Activated T-helper 1 cell treated with anti-CD3 and anti-CD28 coated beads, Interleukin-2, amount 50 U/mL, for 16 hours (primary cell): ENCODE data around the gene WNT3A.

Experiments used
- DNase-seq, 2 donors: peaks; one replicate each; pipeline ENCODE4 v3.0.0-alpha.2; 2020; ENCODE audit warnings: low read depth in 1 of 2, low spot score in 1 of 2

WNT3A gene

DNA sequence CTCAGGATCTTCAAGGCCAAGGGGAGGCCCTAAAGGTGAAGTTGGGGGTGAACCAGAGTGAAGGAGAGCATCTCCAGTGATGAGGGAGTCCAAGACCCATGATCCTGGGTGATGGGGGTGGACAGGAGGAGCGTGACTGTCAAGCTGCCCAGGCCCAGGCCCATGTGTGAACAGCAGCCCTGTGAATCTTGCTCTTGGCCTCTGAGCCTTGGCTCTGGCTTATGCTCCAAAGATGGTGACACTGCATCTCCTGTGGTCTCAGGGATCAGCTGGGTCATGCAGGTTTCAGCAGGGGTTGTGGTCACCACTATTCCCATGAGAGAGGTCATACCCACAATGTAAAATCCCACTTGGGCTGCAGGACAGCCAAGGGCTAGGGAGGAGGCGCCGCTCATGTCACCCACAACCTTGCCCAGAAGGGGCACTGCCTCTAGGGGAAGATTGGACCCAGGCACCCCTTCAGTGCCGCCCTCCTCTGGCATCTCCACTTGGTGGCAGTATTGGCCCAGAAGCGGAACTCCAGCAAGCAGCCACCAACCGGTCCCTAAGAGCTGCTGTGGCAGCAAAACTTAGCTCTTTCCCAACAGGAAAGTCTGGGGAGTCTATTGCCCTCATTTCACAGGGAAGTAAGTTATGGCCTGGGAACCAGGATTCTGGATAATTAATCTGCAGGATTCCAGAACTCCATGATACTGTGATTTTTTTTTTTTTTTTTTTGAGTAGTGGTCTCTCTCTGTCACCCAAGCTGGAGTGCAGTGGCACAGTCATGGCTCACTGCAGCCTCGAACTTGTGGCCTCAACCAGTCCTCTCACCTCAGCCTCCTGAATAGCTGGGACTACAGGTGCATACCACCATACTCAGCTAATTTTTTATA lies 7.5 kb upstream of the WNT3A start:
- DNase-seq: peak; percentile 34

DNA sequence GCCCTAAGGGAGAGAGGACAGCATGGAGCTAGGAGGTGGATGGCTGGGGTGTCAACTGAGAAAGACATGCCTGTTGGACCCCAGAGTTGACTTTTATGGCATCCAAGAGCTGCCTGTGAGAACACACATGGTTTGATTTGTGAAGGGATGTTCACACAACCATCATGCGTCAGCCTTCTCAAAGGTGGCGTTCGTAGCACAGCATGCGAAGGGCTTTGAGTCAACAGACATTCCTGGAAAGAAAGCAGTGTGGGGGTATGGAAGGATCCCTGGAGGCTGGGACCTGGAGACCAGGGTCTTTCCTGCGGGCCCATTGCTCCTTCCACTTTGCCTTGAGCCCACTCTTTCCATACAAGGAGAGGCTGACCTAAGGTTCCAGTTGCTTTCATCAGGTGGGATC lies 6.4 kb upstream of the WNT3A start:
- DNase-seq: no peak

DNA sequence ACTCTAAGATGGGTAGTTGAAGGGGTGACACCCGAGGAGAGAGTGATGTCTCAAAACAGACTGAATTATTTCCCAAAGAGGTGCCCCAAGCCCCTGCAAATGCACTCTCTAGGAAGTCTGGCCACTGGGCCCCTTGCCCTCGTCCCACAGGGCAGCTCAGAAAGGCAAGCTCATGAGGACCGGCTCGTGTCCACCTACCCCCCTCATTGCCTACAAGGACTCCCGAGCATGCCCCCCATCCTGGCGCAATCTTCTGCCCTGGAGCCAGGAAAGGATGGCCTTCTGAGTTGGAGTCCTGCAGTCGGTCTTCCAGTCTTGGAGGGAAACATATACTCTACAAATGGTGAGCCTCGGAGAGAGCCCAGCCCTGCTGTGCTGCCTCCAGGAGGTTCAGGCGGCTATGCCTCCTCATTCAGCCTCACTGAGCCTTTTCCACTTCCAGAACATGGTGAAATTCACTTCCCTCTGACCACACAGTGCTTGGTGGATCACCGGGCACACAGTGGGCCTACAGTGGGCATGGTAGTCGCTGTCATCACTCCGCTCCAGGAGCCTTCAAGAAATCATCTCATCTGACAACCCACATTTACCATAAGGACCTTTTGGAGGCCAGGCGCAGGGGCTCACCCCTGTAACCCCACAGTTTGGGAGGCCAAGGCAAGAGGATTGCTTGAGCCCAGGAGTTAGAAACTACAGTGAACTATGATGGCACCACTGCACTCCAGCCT lies 5.8 kb upstream of the WNT3A start:
- no peak for DNase-seq

GRCh38 chr1:228001738-228002535 lies 4.9 kb upstream of the WNT3A start:
- DNase-seq: no peak

DNA sequence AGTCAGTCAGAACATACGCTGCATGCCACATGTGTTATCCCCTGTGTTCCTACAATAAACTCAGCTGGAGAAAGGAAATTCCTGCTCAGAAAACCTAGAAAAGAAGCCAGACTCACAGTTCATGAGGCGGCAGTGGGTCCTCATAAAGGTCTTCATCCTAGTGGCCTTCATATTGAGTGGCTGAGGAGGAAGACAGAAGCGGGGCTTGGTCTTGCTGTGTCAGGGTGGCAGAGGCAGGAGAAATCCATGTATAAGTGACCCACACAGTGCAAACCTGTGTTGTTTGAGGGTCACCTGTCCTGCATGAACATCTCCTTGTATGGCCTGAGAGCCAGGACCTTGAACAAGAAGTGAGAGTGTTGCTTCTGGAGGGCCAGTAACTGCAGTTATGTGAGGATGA lies 4.0 kb upstream of the WNT3A start:
- DNase-seq: no peak

GRCh38 chr1:228003461-228004330 lies 3.1 kb upstream of the WNT3A start:
- no peak for DNase-seq

DNA sequence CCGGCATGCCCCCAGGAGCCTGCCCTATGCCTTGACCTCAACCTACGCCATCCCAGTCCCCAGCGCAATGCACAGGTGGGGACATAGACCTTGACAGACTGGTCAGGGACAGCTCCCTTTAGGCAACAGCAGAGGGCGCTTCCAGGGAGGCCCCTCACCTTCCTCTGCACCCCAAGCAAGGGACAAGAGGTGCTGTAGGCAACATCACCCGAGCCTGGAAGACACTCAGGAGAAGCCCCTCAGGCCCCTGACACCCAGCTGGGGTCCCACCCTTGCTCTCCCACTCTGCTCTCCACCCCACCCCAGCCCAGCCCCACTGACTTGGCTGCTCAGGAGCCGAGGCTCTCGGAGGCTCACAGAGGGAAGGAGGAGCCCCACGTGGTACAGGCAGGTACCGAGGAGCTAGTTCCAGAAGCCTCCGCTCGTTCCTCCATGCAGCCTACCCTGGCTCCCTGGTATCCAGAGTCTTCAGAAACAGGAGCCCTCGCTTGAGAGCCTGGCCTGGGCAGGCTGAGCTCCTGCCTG lies 2.4 kb upstream of the WNT3A start:
- no peak for DNase-seq

GRCh38 chr1:228004856-228005462 lies 1.8 kb upstream of the WNT3A start:
- DNase-seq: no peak

- no peak for DNase-seq
These were observed 1.2 kb upstream of the WNT3A start for GRCh38 chr1:228005511-228006033.

- DNase-seq: no peak
These were observed 588 bp upstream of the WNT3A start for GRCh38 chr1:228006034-228006785.

GRCh38 chr1:228007049-228007800 lies 427 bp downstream of the WNT3A start:
- no peak for DNase-seq

DNA sequence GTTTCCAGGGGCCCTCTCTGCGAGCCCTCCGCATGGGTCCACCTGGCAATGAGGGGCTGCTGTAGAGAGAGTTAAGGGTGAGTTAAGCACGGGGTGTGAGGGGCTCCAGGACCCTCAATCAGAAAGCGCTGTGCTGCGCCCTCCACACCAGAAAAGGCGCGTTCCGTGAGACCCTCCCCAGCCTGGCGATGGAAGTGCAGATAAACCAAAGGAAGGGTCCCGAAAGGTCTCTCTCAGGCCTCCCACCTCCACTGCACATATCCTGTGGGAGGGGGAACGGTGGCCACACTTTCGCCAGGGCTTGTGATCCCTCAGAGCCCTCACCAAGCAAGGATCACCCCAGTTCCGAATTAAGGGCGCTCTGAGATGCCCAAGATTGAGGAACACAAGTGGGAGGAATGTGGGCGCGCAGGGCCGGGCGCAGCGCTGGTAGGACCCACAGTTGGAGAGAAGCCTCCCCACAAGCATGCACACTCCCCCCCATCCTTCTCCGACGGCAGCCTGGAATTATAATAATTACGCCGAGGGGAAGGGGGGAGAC lies 1.1 kb downstream of the WNT3A start:
- no peak for DNase-seq

- DNase-seq: no peak
These were observed 1.8 kb downstream of the WNT3A start for GRCh38 chr1:228008391-228009115.

- DNase-seq: no peak
These were observed 2.5 kb downstream of the WNT3A start for GRCh38 chr1:228009116-228009827.

- no peak for DNase-seq
These were observed 3.3 kb downstream of the WNT3A start for GRCh38 chr1:228009828-228010775.

- no peak for DNase-seq
These were observed 4.1 kb downstream of the WNT3A start for GRCh38 chr1:228010921-228011320.
